ENCODE data around the gene MYO5C. TPM values are rescaled to one million over a fixed set of nuclear protein-coding genes. Genes with fewer than 3 reads are reported as not detected.

The MYO5C gene
- total RNA-seq, 3 donors from 2014 or later: 16.6 to 71.3 (median 51.5) TPM

GRCh38 chr15:52308446-52309153, 13.0 kb upstream of the MYO5C start:
- Histone ChIP-seq H3K9me3 (no peaks in the 10 kb centered on the region), H3K27me3 (no peaks in the 10 kb centered on the region), H3K4me1 (no peaks in the 10 kb centered on the region), H3K27ac (no peak overlapping the region), H3K4me3 (no peak overlapping the region), H3K36me3 (no peaks in the 10 kb centered on the region)
- intact Hi-C loops (cut with DNase I; ENCODE audit: low total_unique reads): no loop called here
- TF ChIP-seq CTCF (IDR thresholded peaks at IDR 0.05) (no peak), POLR2AphosphoS5 (IDR thresholded peaks at IDR 0.05) (no peak), POLR2A (IDR thresholded peaks at IDR 0.05) (no peak)
- DNase-seq (ENCODE audit: low spot score in 2 of 2): no peak

DNA sequence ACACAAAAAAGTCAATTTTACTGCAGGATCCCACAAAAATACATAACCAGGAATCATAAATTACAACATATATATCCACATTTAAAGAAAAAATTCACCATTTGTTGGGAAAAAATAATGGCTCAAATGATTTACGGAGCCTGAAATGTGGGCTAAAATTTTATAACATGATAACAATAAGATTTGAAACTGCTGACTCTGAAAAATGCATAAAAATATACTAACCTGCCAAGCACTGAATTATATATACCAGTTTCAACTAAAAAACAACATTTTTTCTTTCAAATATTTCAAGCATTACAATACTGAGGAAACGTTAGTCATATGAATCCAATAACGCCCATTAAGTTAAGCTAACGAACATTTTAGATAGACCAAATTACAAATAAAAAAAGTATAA, 12.2 kb upstream of the MYO5C start:
- no peak overlapping the region for H3K27ac ChIP-seq
- TF ChIP-seq POLR2A (IDR thresholded peaks at IDR 0.05): no peak
- TF ChIP-seq POLR2AphosphoS5 (IDR thresholded peaks at IDR 0.05): no peak
- TF ChIP-seq CTCF (IDR thresholded peaks at IDR 0.05): no peak
- no peak for DNase-seq (ENCODE audit: low spot score in 2 of 2)
- H3K27me3 ChIP-seq: no peaks in the 10 kb centered on the region
- H3K36me3 ChIP-seq: no peaks in the 10 kb centered on the region
- no peaks in the 10 kb centered on the region for H3K4me1 ChIP-seq
- H3K4me3 ChIP-seq: no peak overlapping the region
- intact Hi-C loops (cut with DNase I; ENCODE audit: low total_unique reads): no loop called here
- H3K9me3 ChIP-seq: no peaks in the 10 kb centered on the region

GRCh38 chr15:52306270-52306669, 10.7 kb upstream of the MYO5C start:
- Histone ChIP-seq H3K36me3 (no peaks in the 10 kb centered on the region), H3K9me3 (no peaks in the 10 kb centered on the region), H3K4me3 (no peak overlapping the region), H3K4me1 (no peaks in the 10 kb centered on the region), H3K27me3 (no peaks in the 10 kb centered on the region), H3K27ac (no peak overlapping the region)
- intact Hi-C loops (cut with DNase I; ENCODE audit: low total_unique reads): no loop called here
- DNase-seq (ENCODE audit: low spot score in 2 of 2): no peak
- TF ChIP-seq CTCF (IDR thresholded peaks at IDR 0.05) (no peak), POLR2AphosphoS5 (IDR thresholded peaks at IDR 0.05) (no peak), POLR2A (IDR thresholded peaks at IDR 0.05) (no peak)

DNA sequence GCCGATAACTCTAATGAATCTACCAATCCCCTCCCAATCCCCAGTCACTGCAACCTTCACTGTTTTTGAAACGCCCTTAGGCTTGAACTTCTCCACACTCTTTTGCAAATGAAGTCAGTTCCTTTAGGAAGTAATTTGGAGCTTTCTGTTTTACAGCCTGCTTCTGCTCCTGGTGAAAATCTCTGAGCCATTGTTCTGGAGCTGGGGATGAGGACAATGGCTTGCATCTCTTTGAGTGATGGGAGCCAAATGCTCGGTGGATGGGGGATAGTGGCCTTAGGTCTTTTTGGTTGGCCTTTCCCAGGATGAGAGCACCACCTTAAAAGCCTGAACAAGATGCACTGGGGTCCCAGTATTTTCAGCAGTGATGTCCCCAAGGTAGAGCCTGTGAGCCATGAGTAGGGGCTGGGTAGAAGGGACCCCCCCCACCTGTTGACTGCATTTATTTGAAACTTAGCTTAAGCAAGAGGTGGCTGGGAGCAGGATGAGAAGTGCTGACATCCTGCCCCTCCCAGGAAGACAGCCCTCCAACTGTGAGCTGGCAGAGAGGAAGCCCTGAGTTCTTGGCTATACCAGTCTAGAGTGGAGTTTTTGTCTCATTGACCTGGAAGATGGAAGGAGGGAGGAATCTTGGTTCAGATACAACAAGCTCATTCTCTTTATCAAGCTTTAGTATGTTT, 7.6 kb upstream of the MYO5C start:
- TF ChIP-seq POLR2AphosphoS5 (IDR thresholded peaks at IDR 0.05): no peak
- TF ChIP-seq POLR2A (IDR thresholded peaks at IDR 0.05): no peak
- TF ChIP-seq CTCF (IDR thresholded peaks at IDR 0.05): no peak
- H3K36me3 ChIP-seq: no peaks in the 10 kb centered on the region
- H3K27ac ChIP-seq: no peak overlapping the region
- intact Hi-C loops (cut with DNase I; ENCODE audit: low total_unique reads): no loop called here
- no peak overlapping the region for H3K4me3 ChIP-seq
- no peaks in the 10 kb centered on the region for H3K9me3 ChIP-seq
- DNase-seq (ENCODE audit: low spot score in 2 of 2): no peak
- no peaks in the 10 kb centered on the region for H3K4me1 ChIP-seq
- no peaks in the 10 kb centered on the region for H3K27me3 ChIP-seq

GRCh38 chr15:52301265-52301847, 5.8 kb upstream of the MYO5C start:
- Histone ChIP-seq H3K9me3 (no peaks in the 10 kb centered on the region), H3K4me1 (no peaks in the 10 kb centered on the region), H3K27me3 (no peaks in the 10 kb centered on the region), H3K36me3 (no peaks in the 10 kb centered on the region), H3K27ac (no peak overlapping the region), H3K4me3 (no peak overlapping the region)
- intact Hi-C loops (cut with DNase I; ENCODE audit: low total_unique reads): no loop called here
- no peak for DNase-seq (ENCODE audit: low spot score in 2 of 2)
- TF ChIP-seq POLR2A (IDR thresholded peaks at IDR 0.05): no peak

Data from breast epithelium (tissue), 4 donors.